ENCODE data around the gene WNT9B. TPM values are rescaled to one million over a fixed set of nuclear protein-coding genes. Genes with fewer than 3 reads are reported as not detected.

Gene WNT9B
- total RNA-seq, 2 experiments from 2014 or later = not detected

DNA sequence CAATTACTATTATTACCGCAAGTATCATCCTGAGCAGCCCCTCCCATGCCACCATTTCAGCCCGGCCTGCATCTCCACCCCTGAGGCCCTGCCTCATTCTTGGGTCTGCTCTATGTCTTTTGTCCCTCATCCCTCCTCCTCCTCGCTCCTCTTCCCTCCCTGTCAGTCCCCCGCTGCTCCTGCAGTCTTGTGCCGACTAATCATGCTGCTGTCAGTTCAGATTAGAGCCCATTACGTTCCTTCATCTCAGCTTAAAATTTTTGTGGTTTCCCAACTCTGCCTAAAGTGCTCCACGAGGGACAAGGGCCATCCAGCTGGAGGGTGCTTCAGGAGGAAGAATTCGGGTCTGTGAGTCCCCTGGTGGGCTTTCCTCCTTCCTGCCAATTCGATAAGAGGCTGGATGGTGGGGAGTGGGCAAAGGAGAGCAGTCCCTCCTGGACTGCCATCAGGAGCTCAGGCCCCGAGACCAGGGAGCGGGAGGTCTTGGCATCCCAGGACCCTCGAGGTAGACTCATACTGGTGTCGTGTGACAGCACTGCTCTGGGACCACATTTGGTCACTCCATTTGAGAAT, 38.7 kb downstream of the WNT9B start:
- no peaks in the 10 kb centered on the region for H3K4me1 Mint-ChIP-seq (ENCODE audit: low read depth)
- TF ChIP-seq CTCF (IDR thresholded peaks at IDR 0.05) = no peak
- no peaks in the 10 kb centered on the region for H3K36me3 Mint-ChIP-seq (ENCODE audit: low read depth)
- no peaks in the 10 kb centered on the region for H3K9me3 ChIP-seq (ENCODE audit: control insufficient read depth in 1 of 2, insufficient read depth in 1 of 2, low read length in 2 of 2)
- peaks cover 27% of the 10 kb centered on the region for H3K27me3 Mint-ChIP-seq
- H3K9me3 Mint-ChIP-seq = no peaks in the 10 kb centered on the region
- DNase-seq (no peak), ATAC-seq (ENCODE audit: poor library complexity) (no peak)
- CTCF ChIA-PET = no interaction called here
- intact Hi-C loops (cut with DNase I, micrococcal nuclease) = no loop called here
- H3K27ac ChIP-seq (ENCODE audit: low read depth in 1 of 2, low read length in 2 of 2) = no peak overlapping the region
- no peak overlapping the region for H3K4me3 ChIP-seq (ENCODE audit: low read length)
- no peak overlapping the region for H3K4me3 Mint-ChIP-seq
- peaks cover 3 to 4% of the 10 kb centered on the region in 2 experiments for H3K27me3 ChIP-seq (ENCODE audit: control insufficient read depth in 1 of 2, insufficient read depth in 2 of 2, low read length in 2 of 2)
- H3K4me1 ChIP-seq (ENCODE audit: insufficient read depth, low read length) = no peaks in the 10 kb centered on the region
- POLR2A ChIA-PET = no interaction called here
- H3K27ac Mint-ChIP-seq = no peak overlapping the region
- H3K36me3 ChIP-seq (ENCODE audit: insufficient read depth, low read length) = no peaks in the 10 kb centered on the region

DNA sequence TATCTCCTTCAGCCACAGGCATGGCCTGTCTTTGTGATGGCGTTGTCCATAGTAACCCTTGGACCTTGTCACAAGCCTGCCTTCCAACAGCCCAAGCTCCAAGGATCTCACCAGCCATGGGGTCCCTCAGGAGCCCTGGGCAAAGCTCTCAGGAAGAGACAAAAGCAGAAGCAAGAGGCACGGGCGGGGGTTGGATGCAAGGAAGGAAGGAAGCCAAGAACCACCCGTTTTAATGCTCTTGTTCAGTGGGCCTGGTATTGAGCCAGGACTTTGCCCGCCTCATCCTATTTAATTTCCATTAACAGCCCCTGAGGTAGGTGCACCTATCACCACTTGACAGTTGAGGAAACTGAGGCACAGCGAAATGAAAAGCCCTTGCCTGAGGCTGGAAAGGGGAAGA, 39.3 kb downstream of the WNT9B start:
- Mint-ChIP-seq H3K27ac (no peak overlapping the region), H3K4me3 (no peak overlapping the region), H3K27me3 (peaks cover 32% of the 10 kb centered on the region), H3K4me1 (ENCODE audit: low read depth) (no peaks in the 10 kb centered on the region), H3K36me3 (ENCODE audit: low read depth) (no peaks in the 10 kb centered on the region), H3K9me3 (no peaks in the 10 kb centered on the region)
- no peaks in the 10 kb centered on the region for H3K4me1 ChIP-seq (ENCODE audit: insufficient read depth, low read length)
- TF ChIP-seq CTCF (IDR thresholded peaks at IDR 0.05) = no peak
- ATAC-seq (ENCODE audit: poor library complexity) (no peak), DNase-seq (no peak)
- H3K9me3 ChIP-seq (ENCODE audit: control insufficient read depth in 1 of 2, insufficient read depth in 1 of 2, low read length in 2 of 2) = no peaks in the 10 kb centered on the region
- POLR2A ChIA-PET = no interaction called here
- CTCF ChIA-PET = no interaction called here
- H3K36me3 ChIP-seq (ENCODE audit: insufficient read depth, low read length) = no peaks in the 10 kb centered on the region
- peaks cover 2 to 4% of the 10 kb centered on the region in 2 experiments for H3K27me3 ChIP-seq (ENCODE audit: control insufficient read depth in 1 of 2, insufficient read depth in 2 of 2, low read length in 2 of 2)
- no peak overlapping the region for H3K4me3 ChIP-seq (ENCODE audit: low read length)
- no peak overlapping the region for H3K27ac ChIP-seq (ENCODE audit: low read depth in 1 of 2, low read length in 2 of 2)
- intact Hi-C loops (cut with DNase I, micrococcal nuclease) = no loop called here

GRCh38 chr17:46892192-46892703, 40.9 kb downstream of the WNT9B start:
- H3K4me1 ChIP-seq (ENCODE audit: insufficient read depth, low read length) = no peaks in the 10 kb centered on the region
- H3K4me3 ChIP-seq (ENCODE audit: low read length) = no peak overlapping the region
- POLR2A ChIA-PET = no interaction called here
- no peaks in the 10 kb centered on the region for H3K36me3 Mint-ChIP-seq (ENCODE audit: low read depth)
- DNase-seq (no peak), ATAC-seq (ENCODE audit: poor library complexity) (no peak)
- intact Hi-C loops (cut with DNase I, micrococcal nuclease) = no loop called here
- peaks cover 0 to 4% of the 10 kb centered on the region in 2 experiments for H3K27me3 ChIP-seq (ENCODE audit: control insufficient read depth in 1 of 2, insufficient read depth in 2 of 2, low read length in 2 of 2)
- no peaks in the 10 kb centered on the region for H3K9me3 Mint-ChIP-seq
- H3K27ac ChIP-seq (ENCODE audit: low read depth in 1 of 2, low read length in 2 of 2) = no peak overlapping the region
- H3K27ac Mint-ChIP-seq = no peak overlapping the region
- no peaks in the 10 kb centered on the region for H3K36me3 ChIP-seq (ENCODE audit: insufficient read depth, low read length)
- no peak overlapping the region for H3K4me3 Mint-ChIP-seq
- H3K9me3 ChIP-seq (ENCODE audit: control insufficient read depth in 1 of 2, insufficient read depth in 1 of 2, low read length in 2 of 2) = no peaks in the 10 kb centered on the region
- no peak for TF ChIP-seq CTCF (IDR thresholded peaks at IDR 0.05)
- CTCF ChIA-PET = no interaction called here
- H3K27me3 Mint-ChIP-seq = peaks cover 41% of the 10 kb centered on the region
- no peaks in the 10 kb centered on the region for H3K4me1 Mint-ChIP-seq (ENCODE audit: low read depth)

Measured in CD4-positive, alpha-beta T cell (primary cell).